Neuronal stem cell (in vitro differentiated cells): Measurements from ENCODE around the gene ELMOD3.

Experiments
- DNase-seq: peaks from one replicate; pipeline ENCODE4 v3.0.0-alpha.2; 2013; ENCODE audit warnings: low spot score
- H2AFZ ChIP-seq: one replicate; pipeline ENCODE4 v1.6.1; 2013; ENCODE audit warnings: mild to moderate bottlenecking, low read length, inconsistent platforms
- H2AK5ac ChIP-seq: 2 replicates; pipeline ENCODE4 v1.6.1; 2013; ENCODE audit warnings: low read depth, mild to moderate bottlenecking, inconsistent platforms, low read length, moderate library complexity, mixed read lengths
- H2BK120ac ChIP-seq: 2 replicates; pipeline ENCODE4 v1.6.1; 2013; ENCODE audit warnings: low read depth, mild to moderate bottlenecking, inconsistent platforms, low read length, moderate library complexity, mixed read lengths
- H2BK12ac ChIP-seq: one replicate; pipeline ENCODE4 v1.6.1; 2013; ENCODE audit warnings: low read length, inconsistent platforms
- H2BK15ac ChIP-seq: 2 replicates; pipeline ENCODE4 v1.6.1; 2013; ENCODE audit warnings: mild to moderate bottlenecking, low read length, inconsistent platforms, mixed read lengths
- H2BK5ac ChIP-seq: one replicate; pipeline ENCODE4 v1.6.1; 2013; ENCODE audit warnings: inconsistent platforms, mild to moderate bottlenecking, low read length, moderate library complexity
- H3K14ac ChIP-seq: one replicate; pipeline ENCODE4 v1.6.1; 2013; ENCODE audit warnings: low read length, inconsistent platforms
- H3K18ac ChIP-seq: 2 replicates; pipeline ENCODE4 v1.6.1; 2013; ENCODE audit warnings: low read length, inconsistent platforms
- H3K23ac ChIP-seq: 2 replicates; pipeline ENCODE4 v1.6.1; 2013; ENCODE audit warnings: low read depth, mild to moderate bottlenecking, mixed read lengths, low read length, inconsistent platforms; ENCODE audit not compliant: poor library complexity
- H3K27ac ChIP-seq: replicated peaks from 3 replicates; pipeline ENCODE4 v1.5.1; 2013; ENCODE audit warnings: low read length, inconsistent platforms
- H3K27me3 ChIP-seq, 3 experiments: 2 replicates each; pipeline ENCODE4 v1.6.1; 2013; ENCODE audit warnings: low read length in 3 of 3, mild to moderate bottlenecking in 2 of 3, inconsistent platforms in 1 of 3, low read depth in 1 of 3, mixed read lengths in 1 of 3, moderate library complexity in 1 of 3; ENCODE audit not compliant: control insufficient read depth in 3 of 3, insufficient read depth in 3 of 3
- H3K36me3 ChIP-seq, 2 donors: replicated peaks in 1 of 2; 2 replicates each; pipeline ENCODE4 v1.6.1; 2013; ENCODE audit warnings: low read length in 2 of 2; ENCODE audit not compliant: control insufficient read depth in 2 of 2, insufficient read depth in 2 of 2
- H3K4ac ChIP-seq: 2 replicates; pipeline ENCODE4 v1.6.1; 2013; ENCODE audit warnings: inconsistent platforms, mild to moderate bottlenecking, low read length, moderate library complexity
- H3K4me1 ChIP-seq, 2 donors: 1 replicate in 1 of 2; 2 replicates in 1 of 2; pipeline ENCODE4 v1.6.1; 2013; ENCODE audit warnings: low read length in 2 of 2, low read depth in 1 of 2; ENCODE audit not compliant: control insufficient read depth in 2 of 2, insufficient read depth in 1 of 2
- H3K4me2 ChIP-seq: one replicate; pipeline ENCODE4 v1.6.1; 2013; ENCODE audit warnings: mild to moderate bottlenecking, low read length, inconsistent platforms; ENCODE audit not compliant: insufficient read depth, poor library complexity, severe bottlenecking
- H3K4me3 ChIP-seq, 2 donors: 2 replicates each; pipeline ENCODE4 v1.5.1; 2013; ENCODE audit warnings: low read length in 2 of 2, mild to moderate bottlenecking in 2 of 2, inconsistent platforms in 1 of 2, moderate library complexity in 1 of 2
- H3K79me1 ChIP-seq: one replicate; pipeline ENCODE4 v1.6.1; 2013; ENCODE audit warnings: low read depth, mild to moderate bottlenecking, inconsistent platforms, low read length, moderate library complexity
- H3K9ac ChIP-seq: one replicate; pipeline ENCODE4 v1.6.1; 2013; ENCODE audit warnings: mild to moderate bottlenecking, low read depth, low read length, inconsistent platforms; ENCODE audit not compliant: poor library complexity
- H3K9me3 ChIP-seq, 2 donors: replicated peaks in 1 of 2; 2 replicates each; pipeline versions ENCODE3 to v1.6.1; 2013; ENCODE audit warnings: low read length in 2 of 2, mild to moderate bottlenecking in 2 of 2, inconsistent platforms in 1 of 2, low read depth in 1 of 2, mixed read lengths in 1 of 2, moderate library complexity in 1 of 2; ENCODE audit not compliant: control insufficient read depth in 2 of 2, insufficient read depth in 1 of 2
- H4K8ac ChIP-seq: one replicate; pipeline ENCODE4 v1.6.1; 2013; ENCODE audit warnings: low read depth, mild to moderate bottlenecking, inconsistent platforms, low read length, moderate library complexity
- H4K91ac ChIP-seq: one replicate; pipeline ENCODE4 v1.6.1; 2013; ENCODE audit warnings: low read length, low read depth, mild to moderate bottlenecking, inconsistent platforms; ENCODE audit not compliant: poor library complexity
- WGBS, 2 donors: extraction: QIAGEN DNeasy Blood & Tissue Kit; methylation state at CpG; one replicate each; pipeline ENCODE4 v1.1.7; 2013; ENCODE audit warnings: missing lambda C conversion rate in 2 of 2, mixed read lengths in 1 of 2; ENCODE audit not compliant: insufficient read length in 2 of 2, insufficient replicate concordance in 1 of 2; ENCODE audit errors: extremely low coverage in 2 of 2; 5-methylcytosine and 5-hydroxymethylcytosine counted together

ELMOD3 gene

DNA sequence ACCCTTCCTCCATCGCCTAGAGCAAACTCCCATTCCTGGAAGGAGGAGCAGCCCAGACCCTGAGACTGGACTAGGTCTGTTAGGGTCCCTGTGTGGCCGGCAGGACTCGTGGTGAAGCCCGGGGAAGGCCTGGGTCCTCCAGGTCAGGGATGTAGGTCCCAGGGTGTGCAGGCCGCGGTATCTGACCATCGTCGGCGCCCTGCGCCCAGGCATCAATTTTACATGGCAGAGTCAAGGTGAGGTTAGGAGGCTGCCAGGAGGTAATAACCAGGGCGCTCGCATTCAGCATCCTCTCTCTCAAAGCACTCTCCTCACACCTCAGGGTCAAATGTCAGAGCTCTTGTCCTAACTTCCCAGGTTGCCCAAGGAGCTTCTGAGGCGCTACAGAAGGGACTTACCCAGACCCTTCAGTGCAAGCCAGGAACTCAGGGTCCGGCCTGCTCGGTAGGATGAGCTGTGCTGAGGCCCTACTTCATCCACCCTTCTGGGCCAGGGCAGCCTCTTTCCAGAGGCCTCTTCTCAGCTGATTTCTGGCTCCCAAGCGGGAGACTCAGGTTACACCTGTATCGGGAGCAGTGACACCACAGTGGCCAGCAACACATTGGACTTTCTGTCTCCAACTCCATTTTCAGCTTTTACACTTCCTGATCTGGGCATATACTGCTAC is 64.6 kb downstream of the ELMOD3 start:
- Histone ChIP-seq H3K4me2 (peak overlapping the region; percentile 88), H3K27ac (peak overlapping the region; percentile 74), H3K79me1 (no peaks in the 10 kb centered on the region), H3K4ac (peak overlapping the region; percentile 91), H2BK5ac (peak overlapping the region; percentile 91), H3K18ac (peak overlapping the region; percentile 98), H2BK120ac (peak overlapping the region; percentile 63), H2BK12ac (no peak overlapping the region), H2AK5ac (peak overlapping the region; percentile 89), H3K14ac (peak overlapping the region; percentile 43), H4K8ac (peak overlapping the region; percentile 99), H3K9me3 (no peaks in the 10 kb centered on the region), H3K4me1 (peaks cover 11 to 13% of the 10 kb centered on the region in 2 donors), H2BK15ac (peak overlapping the region; percentile 90), H3K36me3 (no peaks in the 10 kb centered on the region), H3K9ac (peak overlapping the region; percentile 88), H3K4me3 (peak overlapping the region; percentile 58 to 87), H2AFZ (peak overlapping the region; percentile 91), H4K91ac (peak overlapping the region; percentile 67), H3K27me3 (peaks cover 0 to 19% (median under 1%) of the 10 kb centered on the region in 3 experiments), H3K23ac (peak overlapping the region; percentile 87)
- no peak for DNase-seq
- WGBS, 2 donors, result no CpG with 5 or more reads among the region's 17 CpGs

GRCh38 chr2:85420536-85421259 is 66.1 kb downstream of the ELMOD3 start:
- H2BK5ac ChIP-seq, result peak overlapping the region; percentile 26
- H3K27ac ChIP-seq, result no peak overlapping the region
- H3K9ac ChIP-seq, result no peak overlapping the region
- H3K27me3 ChIP-seq, result peaks cover 0 to 4% (median 0%) of the 10 kb centered on the region in 3 experiments
- H4K8ac ChIP-seq, result peak overlapping the region; percentile 44
- WGBS, 2 donors, result no CpG with 5 or more reads among the region's 22 CpGs
- peak overlapping the region; percentile 72 for H2BK15ac ChIP-seq
- H3K79me1 ChIP-seq, result no peaks in the 10 kb centered on the region
- peak overlapping the region in 1 of 2 donors; percentile 7 for H3K4me3 ChIP-seq
- H3K4me2 ChIP-seq, result no peak overlapping the region
- H3K36me3 ChIP-seq, result no peaks in the 10 kb centered on the region
- H4K91ac ChIP-seq, result no peak overlapping the region
- H3K9me3 ChIP-seq, result no peaks in the 10 kb centered on the region
- peaks cover 11 to 13% of the 10 kb centered on the region in 2 donors for H3K4me1 ChIP-seq
- H3K14ac ChIP-seq, result no peak overlapping the region
- peak overlapping the region; percentile 86 for H2AK5ac ChIP-seq
- peak overlapping the region; percentile 89 for H2AFZ ChIP-seq
- DNase-seq, result peak; percentile 87
- H3K23ac ChIP-seq, result peak overlapping the region; percentile 1
- H3K4ac ChIP-seq, result no peak overlapping the region
- no peak overlapping the region for H2BK12ac ChIP-seq
- H2BK120ac ChIP-seq, result peak overlapping the region; percentile 78
- H3K18ac ChIP-seq, result peak overlapping the region; percentile 68

- DNase-seq, result no peak
- peak overlapping the region; percentile 26 for H2BK5ac ChIP-seq
- H3K9me3 ChIP-seq, result no peaks in the 10 kb centered on the region
- H3K4ac ChIP-seq, result no peak overlapping the region
- no peak overlapping the region for H3K4me3 ChIP-seq
- H3K27me3 ChIP-seq, result peaks cover 0 to 8% (median 0%) of the 10 kb centered on the region in 3 experiments
- WGBS, 2 donors, result no CpG with 5 or more reads among the region's 13 CpGs
- H3K79me1 ChIP-seq, result no peaks in the 10 kb centered on the region
- H3K23ac ChIP-seq, result no peak overlapping the region
- H3K18ac ChIP-seq, result peak overlapping the region; percentile 68
- H2BK12ac ChIP-seq, result no peak overlapping the region
- no peak overlapping the region for H3K14ac ChIP-seq
- peak overlapping the region; percentile 86 for H2AK5ac ChIP-seq
- no peak overlapping the region for H3K27ac ChIP-seq
- peaks cover 11 to 13% of the 10 kb centered on the region in 2 donors for H3K4me1 ChIP-seq
- H3K9ac ChIP-seq, result no peak overlapping the region
- H4K8ac ChIP-seq, result peak overlapping the region; percentile 44
- no peak overlapping the region for H4K91ac ChIP-seq
- H2AFZ ChIP-seq, result peak overlapping the region; percentile 89
- H2BK120ac ChIP-seq, result peak overlapping the region; percentile 78
- peak overlapping the region; percentile 72 for H2BK15ac ChIP-seq
- H3K36me3 ChIP-seq, result no peaks in the 10 kb centered on the region
- no peak overlapping the region for H3K4me2 ChIP-seq
Observed at GRCh38 chr2:85421260-85422071, 66.9 kb downstream of the ELMOD3 start.
